GM21619 (cell line): ENCODE data around the gene PARVB.

Source experiments
- ATAC-seq: cut with Tn5 transposase; IDR thresholded peaks from one replicate; pipeline ENCODE4 v1.9.1; 2021; ENCODE audit not compliant: unreplicated experiment

Gene PARVB

DNA sequence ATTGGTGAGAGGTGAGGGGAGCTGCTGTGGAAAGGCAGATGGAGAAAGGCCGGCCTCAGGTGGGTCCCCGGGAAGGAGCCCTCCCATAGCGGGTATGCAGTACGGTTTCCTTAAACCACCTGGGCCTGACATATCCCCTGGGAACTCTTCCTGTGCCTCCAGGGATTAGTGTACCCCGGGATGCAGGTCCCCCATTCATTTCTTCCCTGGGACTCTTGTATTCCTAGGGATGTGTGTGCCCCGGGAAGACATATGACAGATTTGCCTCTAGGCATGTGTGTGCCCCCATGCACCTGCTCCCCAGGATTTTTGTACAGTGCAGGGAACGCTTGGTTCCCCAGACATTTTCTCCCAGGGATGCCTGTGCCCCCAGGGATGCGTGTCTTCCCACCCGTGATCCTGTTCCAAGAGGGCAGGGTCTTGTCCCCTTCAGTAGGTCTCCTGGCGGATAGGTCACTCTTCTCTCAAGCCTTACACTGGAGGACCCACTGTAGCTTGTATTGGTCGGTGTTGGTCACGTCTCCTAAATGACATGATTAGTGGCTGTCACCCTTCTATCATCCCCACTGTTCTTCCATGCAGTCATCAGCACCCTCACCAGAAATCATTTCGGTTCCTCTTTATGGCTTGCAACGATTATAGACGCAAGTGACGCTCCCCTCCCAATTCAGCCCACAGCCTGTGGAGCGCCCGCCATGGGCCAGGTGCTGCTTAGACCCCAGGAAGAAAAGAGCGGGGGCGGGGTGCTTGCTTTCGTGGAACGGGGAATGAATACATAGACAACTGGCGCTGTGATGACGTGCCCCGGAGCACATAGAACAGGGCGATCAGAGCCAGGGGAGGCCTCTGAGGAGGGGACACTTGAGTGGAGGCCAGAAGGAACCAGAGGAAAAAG, 1.3 kb downstream of the PARVB start:
- peak; percentile 45 for ATAC-seq

DNA sequence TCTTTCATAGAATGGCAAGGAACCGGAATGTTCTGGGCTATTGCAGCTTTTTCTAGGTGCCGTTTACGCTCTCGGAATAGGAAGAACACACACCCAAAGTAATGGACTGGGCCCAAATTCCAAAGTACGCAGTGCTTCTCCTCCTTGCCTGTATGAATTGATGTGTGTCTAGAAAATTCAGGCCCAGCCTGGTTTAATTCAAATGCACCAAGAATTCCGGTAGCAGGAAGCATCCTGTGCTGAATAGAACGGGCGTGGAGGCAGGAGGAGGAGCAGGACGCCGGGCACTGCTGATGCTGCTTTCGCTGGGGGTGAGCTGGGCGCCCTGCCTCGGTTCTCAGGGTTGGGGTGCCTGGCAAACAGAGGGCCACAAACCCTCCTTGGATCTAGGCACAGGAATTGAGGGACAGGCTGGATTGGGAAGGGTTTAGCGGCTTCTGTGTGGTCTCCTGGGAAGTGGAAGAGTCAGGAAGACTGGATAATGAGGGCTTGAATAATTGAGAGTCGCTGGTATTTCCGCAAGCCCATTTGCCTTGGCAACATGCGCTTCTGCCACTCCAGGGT, 2.0 kb downstream of the PARVB start:
- no peak for ATAC-seq

DNA sequence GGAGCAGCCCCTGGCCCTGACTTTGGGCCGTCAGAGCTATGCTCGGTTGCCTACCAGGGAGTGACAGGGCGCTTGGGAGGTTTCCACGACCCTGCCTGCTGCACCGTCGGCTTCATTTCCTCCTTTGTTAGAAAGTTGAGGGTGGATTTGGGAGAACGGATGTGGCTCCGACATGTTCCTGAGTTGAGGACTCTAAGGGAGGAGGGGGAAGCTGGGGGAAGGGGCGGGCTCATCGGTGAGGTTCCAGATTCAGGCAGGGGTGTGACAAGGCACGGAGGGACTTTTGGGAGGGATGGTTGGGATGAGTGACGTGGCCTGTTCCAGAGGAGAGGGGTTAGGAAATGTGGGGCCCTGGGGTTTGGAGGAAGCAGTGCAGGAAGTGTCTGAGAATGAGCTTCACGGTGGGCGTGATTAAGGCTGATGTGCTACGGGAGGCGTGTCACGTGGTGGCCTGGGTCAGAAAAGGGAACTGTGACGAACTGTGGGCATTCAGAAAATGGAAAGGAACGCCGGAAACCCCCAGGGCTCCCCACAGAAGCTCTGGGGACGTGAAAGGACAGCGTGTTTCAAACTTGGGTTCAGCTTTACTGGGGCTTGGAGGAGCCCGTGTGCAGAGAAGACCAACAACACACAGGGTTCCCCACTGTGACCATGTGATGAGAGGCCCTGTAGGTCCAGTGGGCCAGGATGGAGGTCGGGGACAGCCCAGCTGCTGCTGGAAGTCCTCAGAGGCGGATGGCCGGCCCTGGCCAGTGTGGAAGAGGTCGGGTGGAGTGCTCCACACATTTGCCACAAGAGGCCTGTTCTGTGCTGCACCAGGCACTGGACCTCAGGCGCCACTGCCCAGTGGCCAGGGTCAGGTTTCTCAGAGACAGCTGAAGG, 2.8 kb downstream of the PARVB start:
- ATAC-seq = peak; percentile 39

DNA sequence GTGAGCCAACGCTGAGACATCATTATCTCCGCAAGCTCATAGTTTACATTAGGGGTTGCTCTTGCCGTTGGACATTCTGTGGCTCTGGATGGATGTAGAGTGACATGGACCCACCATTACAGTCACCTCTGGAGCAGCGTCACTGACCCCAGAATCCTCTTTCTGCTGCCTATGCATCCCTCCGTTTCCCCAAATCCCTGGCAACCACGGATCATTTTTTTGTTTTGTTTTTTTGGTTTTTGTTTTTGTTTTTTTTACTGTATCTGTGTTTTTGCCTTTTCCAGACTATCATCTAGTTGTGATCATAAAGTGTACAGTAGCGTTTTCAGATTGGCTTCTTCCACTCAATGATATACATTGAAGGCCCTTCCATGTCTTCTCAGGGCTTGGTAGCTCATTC, 4.0 kb downstream of the PARVB start:
- no peak for ATAC-seq

DNA sequence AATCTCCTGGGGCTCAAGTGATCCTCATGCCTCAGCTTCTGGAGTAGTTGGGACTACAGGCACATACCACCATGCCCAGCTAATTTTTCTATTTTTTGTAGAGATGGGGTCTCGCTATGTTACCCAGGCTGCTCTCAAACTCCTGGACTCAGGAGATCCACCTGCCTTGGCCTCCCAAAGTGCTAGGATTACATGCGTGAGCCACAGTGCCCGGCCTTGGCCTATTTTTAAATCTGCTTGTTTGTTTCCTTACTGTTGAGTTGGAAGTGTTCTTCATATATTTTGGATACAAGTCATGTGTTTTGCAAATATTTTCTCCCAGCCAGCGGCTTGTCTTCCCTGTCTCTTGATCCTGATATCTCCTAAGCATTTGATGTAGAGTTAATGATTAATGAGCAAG, 5.0 kb downstream of the PARVB start:
- ATAC-seq = no peak

DNA sequence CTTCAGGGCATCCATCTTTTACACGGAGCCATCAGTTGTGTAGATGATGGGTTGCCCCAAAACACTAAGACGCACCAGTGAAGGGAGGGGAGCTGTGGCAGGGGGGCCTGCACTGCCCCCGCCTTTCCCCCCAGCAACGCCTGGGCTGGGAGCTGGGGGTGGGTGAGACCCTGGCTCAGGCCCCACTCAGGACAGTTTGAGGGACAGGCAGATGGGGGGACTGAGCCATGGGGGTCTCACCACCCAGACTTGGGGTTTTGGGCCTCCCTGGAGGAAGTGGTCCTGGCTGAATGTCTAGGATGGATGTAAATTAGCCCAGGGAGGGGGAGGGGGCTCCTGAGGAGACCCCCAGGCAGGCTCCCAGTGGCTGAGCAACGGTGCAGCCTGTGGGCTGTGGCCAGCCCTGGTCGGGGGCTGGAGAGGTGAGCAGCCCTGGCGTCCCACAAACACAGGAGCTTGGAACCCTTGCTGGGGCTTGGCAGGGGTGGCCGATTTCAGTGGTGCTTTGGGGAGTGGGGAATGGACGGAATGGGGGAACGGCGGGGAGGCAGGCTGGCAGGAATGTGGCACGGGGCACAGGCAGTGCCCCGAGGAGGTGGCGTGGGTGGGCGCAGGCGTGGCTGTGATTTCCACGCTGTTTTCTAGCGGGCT, 6.1 kb downstream of the PARVB start:
- ATAC-seq = no peak

DNA sequence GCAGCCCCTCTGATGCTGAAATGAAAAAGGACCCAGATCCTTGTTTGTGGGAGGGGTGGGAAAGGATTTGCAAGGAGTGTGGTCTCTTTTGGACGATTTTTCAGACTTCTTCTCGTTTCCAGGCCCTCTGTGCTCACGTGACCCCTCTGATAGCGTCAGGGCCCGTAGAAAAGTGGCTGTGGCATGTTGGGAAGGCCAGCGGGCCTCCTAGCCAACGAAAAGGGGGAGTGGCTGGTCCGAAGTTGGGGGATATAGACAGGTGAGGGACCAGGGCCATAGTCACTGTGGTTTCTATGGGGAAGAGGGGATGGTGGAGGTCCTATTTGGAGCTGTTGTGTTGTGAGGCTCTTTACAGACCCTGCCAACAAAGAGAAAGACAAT, 6.6 kb downstream of the PARVB start:
- no peak for ATAC-seq

DNA sequence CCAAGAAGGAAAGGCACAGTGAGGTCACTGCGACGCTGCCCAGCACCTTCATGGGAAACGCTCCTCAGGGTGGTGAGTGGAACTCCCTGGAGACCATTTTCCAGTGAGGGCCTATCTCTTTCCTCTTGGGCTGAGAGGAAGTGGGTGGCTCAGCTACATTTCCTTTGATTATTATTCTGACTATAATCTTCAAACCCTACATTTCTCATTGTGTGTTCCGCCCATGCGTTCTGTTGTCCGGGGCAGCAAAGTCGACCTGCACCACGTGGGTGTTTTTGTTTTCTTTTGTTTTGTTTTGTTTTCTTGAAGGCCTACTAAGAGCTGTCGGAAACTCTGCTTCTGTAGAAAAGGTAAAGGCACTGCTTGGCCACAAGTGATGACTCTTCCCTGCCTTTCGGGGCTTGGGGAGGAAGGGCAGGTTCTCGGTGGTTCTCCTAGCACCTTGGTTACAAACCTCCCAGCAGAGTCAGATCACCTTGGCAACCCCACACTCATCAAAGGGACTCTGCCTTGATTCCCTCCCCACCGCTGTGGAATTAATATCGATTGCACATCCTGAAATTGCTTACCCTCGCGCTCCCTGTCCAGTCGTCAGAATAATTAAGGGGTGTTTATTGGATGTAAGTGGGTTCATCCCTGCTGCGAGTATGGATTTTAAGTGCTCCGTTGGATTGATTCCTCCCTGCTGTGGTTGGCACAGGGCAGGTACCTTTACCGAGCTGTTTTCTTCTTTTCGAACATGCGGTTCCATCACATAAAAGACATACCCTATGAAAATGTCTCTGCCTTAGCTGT, 7.3 kb downstream of the PARVB start:
- no peak for ATAC-seq

DNA sequence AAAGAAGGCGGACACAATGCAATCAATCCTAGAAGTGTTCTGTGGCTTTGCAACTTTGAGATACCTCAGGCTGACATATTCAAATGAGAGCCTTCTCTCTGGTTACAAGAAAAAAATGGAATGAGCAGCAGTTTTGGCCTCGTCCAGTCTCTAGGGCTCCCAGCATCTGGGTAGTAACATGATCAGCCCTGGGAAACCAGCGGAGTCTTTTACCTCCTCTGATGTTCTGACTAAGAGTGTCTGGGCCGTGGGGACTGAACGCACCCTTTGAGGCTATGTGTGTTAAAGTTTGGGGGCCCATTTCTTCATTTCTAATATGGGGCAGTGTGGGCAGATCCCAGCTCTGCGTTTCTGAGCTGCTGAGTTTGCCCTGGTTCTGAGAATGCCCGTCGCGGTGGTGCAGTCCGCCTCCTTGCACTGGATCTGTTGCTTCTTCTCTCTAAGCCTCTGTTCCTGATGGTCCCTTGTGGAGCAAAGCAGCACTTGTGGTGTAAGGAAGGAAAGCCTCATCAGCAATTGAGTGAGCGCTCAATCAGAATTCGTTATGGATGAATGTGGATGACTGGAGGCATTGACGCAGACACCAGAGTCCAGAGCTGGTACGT, 8.1 kb downstream of the PARVB start:
- no peak for ATAC-seq

DNA sequence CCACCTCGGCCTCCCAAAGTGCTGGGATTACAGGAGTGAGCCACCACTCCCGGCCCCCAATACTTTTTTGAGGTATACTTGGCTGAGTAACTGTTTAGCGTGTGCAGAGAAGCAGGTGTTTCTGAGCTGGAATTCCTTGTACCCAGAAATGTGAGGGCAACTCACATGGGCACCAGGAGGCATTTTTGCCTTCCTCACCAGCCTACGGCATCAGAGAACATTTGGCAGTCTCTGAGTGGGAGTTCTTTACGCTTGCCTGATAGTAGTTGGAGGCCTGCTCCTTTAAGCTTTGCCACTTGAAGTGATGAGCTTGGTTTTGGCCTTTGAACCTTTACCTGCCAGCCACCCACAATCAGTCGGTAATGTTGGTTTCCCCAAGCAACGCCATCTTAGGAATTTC, 9.2 kb downstream of the PARVB start:
- no peak for ATAC-seq

DNA sequence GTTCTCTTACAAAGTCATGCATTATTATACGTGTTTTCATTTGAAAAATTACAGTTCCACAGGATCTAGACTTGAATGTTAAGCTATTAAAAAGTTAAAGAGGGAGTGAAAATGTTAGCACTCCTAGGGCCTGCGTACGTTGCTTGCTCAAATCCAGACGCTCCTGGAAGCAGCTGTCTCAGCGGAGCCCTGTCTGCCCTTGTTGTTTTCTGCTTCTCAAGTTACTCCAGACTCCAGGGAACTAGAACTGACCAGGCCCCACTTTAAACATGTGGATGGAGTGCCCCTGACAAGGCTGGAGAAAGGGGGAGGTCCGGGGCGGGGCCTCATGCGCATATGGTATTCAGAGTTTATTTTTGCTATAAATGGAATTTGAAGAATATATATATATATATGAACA, 9.6 kb downstream of the PARVB start:
- ATAC-seq = no peak

DNA sequence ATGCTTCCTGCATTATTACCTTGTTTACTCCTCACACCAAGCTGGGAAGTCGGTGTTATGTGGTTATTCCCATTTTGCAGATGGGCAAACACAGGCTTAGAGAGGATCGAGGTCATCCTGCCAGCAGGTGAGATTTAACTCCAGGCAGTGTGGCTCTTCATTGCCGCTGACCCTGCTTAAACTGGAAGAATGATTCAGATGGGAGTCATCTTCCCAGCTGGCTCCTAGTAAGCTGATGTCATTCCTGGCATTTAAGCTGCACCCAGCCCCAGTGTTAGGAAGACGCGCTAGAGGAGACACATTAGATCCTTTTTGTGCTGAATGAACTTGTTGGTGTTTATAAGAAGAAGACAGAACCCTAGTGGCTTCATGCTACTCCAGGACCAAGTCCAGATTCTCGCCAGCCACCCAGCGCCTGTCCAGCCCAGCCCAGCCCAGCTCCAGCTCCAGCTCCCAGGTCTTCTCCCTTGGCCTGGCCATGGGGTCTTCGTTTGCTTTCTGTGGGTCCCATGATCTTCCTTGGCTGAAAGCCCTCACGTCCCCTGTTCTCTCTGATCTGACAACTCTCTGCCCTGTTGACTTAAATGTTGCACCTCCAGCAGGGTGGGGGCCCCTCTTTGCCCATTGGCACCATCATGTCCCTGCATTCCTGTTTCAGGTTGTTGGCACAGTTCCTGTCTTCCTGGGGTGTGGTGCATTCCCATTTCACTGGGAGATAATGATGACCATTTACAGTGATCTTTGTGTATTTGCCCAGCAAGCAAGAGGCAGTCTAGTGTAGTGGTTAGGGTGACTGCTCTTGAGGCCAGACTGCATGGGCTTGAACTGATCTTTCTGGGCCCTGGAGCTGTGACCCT, 13.6 kb downstream of the PARVB start:
- ATAC-seq = no peak

DNA sequence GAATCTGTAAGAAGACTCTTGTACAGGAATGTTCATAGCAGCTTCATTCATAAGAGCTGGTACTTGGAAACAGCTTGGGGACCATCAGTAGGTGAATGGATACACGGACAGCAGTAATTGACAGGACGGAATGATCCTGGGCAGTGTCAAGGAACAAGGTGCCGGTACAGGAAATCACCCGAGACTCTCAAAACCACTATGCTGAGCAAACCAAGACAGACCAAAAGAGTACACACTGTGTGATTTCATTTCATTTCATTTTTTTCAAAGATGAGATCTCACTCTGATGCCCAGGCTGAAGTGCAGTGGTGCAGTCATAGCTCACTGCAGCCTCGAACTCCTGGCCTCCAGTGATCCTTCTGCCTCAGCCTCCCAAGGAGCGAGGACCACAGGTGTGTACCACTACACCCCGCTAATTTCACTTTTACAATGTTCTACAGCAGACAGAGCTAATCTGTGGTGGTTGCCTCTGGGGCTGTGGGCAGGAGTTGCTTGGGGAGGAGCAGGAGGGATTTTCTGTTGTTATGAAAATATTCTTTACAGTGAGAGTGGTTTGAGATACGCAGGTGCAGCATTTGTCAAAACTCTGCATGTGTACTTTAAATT, 15.6 kb downstream of the PARVB start:
- ATAC-seq = no peak

DNA sequence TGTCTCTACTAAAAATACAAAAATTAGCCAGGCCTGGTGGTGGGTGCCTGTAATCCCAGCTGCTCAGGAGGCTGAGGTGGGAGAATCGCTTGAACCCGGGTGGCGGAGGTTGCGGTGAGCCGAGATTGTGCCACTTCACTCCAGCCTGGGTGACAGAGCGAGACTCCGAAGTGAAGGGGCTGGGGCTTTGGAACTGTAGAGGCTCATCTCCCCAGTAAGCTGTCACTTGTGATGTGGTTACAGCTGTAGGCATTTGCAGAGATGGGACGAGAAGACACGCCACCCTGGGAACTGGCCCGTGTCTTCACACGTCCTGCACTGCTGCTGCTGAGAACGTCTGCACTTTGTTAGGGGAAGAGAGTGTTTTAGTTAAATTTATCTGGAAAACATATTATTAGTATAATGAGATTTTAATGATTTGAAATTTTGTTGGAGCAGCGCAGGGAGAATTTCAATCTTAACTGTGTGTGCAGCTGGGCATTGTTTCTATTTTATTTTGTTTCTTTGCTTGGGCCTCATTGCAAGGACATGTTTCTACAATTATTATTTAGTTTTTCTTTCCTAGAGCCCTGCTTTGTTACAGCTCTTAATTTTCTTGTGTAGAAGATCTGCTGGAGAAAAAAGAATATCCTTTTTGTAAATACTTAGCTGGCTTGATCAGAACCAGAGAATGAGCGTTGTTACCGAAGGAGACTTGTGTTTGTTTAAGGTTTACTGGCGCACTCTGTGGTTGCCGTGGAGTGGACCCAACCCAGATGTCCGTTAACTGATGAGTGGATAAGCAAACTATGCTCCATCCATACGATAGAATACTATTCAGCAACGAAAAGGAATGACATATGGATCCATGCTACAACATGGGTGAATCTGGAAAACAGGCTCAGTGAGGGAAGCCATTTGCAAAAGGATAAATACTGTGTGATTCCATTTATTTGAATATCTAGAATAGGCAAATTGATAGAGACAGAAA, 18.4 kb downstream of the PARVB start:
- peak; percentile 68 for ATAC-seq

DNA sequence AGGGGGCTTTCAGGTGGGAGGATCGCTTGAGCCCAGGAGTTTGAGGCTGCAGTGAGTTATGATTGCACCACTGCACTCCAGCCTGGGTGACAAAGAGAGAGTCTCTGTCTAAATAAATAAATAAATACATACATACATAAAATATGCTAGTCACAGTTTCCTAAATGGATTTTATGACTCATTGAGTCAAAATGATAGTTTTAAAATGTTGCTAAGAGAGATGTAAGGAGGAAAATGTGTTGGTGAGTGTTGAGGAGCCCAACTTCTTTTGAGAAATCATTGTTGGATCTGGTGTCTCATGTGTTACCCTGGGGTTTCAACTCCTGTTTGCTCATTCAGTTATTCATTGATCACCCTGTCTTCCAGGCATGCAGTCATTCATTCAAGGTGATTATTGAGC, 21.0 kb downstream of the PARVB start:
- ATAC-seq = no peak

DNA sequence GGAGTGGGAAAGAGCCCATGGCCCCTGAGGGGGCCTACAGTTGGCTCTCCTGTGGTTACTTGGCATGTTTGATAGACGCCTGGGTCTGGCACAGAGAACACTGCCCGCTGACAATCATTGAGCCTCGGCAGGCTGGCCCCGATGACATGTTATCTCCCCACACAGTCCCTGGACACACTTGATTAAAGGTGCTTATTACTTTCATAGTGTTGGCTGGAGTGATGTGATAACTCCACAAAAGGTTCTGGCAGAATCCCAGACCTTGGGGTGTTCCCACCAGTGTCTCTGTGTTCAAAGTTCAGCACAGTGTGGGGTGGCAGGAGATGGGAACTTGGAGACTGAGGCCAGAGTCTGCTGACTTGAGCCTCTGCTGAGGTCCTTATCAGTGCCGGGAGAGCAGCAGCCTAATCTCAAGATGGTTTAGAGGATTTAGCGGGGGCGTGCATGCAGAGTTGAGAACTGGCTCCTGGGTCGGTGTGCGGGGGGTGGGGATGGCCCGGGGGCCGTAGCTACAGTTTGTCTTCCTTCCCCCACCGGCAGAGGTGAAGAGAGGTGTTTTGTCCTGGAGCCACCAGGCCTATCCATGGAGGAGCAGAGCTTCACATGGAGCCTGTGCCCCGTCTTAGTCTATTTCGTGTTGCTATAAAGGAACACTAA, 22.5 kb downstream of the PARVB start:
- ATAC-seq = no peak

DNA sequence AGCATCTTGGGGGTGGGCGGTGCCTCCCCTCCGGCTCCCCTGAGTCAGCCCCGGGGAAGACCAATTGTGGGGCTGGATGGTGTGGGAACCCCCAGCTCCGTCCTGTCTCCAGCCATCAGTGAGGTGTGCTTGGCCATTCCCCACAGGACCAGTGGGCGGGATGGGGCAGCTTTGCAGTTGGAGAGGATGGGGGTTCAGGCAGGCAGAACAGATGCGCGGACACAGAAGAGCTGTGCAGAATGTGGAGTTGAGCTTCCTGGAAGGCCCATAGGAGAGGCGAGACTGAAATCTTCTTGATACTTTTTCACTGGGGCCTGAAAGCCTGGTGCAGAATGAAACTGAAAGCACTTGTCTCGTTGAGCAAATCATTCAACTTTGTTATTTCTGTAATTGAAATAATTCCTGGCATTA, 23.8 kb downstream of the PARVB start:
- peak; percentile 51 for ATAC-seq
